HG03469 (cell line): ENCODE data around the gene TMEFF1.
"Not testable (repeated sequence)": the region's sequence is repeated elsewhere in the genome, so short reads cannot be mapped to it uniquely, and the experiment has no call there.

Experiments
- ATAC-seq: cut with Tn5 transposase; IDR thresholded peaks from one replicate; pipeline ENCODE4 v1.9.1; 2021; ENCODE audit warnings: mild to moderate bottlenecking, moderate library complexity, moderate number of reproducible peaks; ENCODE audit not compliant: unreplicated experiment

The TMEFF1 gene, protein sequence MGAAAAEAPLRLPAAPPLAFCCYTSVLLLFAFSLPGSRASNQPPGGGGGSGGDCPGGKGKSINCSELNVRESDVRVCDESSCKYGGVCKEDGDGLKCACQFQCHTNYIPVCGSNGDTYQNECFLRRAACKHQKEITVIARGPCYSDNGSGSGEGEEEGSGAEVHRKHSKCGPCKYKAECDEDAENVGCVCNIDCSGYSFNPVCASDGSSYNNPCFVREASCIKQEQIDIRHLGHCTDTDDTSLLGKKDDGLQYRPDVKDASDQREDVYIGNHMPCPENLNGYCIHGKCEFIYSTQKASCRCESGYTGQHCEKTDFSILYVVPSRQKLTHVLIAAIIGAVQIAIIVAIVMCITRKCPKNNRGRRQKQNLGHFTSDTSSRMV

DNA sequence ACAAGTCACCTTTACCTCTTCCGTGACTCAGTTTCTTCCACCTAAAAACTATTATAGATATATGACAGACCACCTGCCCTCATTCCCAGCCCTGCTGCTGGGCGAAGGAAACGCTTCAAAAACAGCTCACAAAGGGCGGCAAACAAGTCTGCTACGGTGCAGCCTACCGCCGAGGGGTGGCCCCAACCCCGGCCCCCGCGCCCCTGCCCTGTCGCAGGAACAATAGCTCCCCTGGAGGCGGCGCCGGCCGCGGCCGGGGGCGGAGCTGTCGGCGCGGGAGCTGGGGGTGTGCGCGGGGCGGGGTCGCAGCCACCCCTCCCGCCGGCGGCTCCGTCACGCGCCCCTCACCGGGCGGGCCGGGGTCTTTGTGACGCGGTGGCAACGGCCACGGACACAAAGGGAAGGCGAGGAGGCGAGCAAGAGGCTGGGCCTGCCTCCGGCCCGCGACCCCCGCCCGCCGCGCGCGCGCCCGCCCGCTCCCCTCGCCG is at the start of gene TMEFF1:
Gene TMEFF1, plus strand, starts transcription at position 362 of the 488 bp plus-strand sequence. CDS start 396 bp downstream, outside the sequence.
- ATAC-seq, result no peak

DNA sequence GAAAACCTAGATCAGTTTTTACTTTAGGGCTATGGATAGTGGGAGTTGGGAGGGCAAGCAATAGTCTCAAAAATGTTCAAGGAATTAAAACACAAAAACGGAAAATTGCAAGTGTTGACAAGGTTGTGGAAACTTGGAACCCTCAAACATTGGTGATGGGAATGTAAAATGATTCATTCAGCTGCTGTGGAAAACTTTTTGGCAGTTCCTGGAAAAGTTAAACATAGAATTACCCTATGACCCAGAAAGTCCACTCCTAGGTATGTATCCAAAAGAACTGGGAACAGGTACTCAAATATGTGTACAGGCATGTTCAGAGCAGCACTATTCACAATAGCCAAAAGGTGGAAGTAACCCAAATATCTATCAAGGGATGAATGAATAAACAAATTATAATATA is 47.2 kb upstream of the TMEFF1 start:
- ATAC-seq, result no peak

DNA sequence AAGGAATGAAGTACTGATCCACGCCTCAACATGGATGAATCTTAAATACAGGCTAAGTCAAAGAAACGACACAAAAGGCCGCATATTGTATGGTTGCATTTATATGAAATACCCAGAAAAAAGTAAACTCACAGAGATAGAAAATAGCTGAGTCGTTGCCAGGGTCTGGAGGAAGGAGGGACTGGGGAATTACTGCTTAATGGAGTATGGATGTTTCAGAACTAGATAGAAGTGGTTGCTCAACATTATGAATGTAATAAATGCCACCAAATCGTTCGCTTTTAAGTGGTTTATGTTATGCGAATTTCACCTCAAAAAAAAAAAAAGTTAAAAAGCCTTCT is 46.8 kb upstream of the TMEFF1 start:
- ATAC-seq, result no peak

DNA sequence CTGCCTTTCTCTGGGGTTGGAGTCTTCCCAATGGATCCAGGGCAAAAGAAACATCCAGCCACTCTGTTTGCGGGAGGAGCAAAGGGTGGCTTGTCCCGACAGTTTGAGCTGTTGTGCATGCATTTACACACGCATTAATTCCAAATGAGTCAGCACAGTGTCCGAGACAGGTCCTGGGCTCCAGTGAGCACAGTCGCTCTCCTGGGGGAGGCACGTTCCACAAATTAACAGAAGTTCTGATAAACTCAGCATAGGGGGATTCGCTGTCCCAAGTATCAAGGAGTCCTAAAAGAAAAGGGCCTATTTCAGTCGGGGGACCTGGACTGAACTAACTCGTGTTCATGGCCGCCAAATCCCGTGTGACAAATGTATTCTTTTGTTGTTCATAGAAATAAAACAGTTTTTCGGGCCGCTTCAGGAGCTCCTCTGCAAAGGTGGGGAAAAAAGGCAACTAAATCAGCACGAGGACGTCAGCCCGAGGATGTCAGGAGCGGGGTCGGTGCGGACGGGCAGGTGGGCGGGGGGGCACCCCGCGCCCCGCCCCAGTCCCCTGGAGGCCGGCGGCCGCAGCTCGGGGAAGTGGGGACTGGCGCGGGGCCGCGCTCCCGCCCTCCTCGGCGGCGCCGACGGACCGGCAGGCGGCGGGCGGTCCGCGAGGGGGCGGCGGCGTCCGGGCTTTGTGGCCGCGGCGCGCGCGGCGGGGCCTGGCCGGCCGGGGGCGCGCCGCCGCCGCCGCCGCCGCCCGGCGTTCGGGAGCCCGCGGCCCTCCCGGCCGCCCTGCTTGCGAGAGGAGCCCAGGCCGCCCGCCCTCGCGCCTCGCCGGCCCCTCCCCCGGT is 46.2 kb upstream of the TMEFF1 start, which contains the start of gene MSANTD3:
Gene MSANTD3, plus strand, starts transcription at position 614 of the 836 bp plus-strand sequence. CDS start 14,796 bp downstream, outside the sequence.
- ATAC-seq, result peak; percentile 46

DNA sequence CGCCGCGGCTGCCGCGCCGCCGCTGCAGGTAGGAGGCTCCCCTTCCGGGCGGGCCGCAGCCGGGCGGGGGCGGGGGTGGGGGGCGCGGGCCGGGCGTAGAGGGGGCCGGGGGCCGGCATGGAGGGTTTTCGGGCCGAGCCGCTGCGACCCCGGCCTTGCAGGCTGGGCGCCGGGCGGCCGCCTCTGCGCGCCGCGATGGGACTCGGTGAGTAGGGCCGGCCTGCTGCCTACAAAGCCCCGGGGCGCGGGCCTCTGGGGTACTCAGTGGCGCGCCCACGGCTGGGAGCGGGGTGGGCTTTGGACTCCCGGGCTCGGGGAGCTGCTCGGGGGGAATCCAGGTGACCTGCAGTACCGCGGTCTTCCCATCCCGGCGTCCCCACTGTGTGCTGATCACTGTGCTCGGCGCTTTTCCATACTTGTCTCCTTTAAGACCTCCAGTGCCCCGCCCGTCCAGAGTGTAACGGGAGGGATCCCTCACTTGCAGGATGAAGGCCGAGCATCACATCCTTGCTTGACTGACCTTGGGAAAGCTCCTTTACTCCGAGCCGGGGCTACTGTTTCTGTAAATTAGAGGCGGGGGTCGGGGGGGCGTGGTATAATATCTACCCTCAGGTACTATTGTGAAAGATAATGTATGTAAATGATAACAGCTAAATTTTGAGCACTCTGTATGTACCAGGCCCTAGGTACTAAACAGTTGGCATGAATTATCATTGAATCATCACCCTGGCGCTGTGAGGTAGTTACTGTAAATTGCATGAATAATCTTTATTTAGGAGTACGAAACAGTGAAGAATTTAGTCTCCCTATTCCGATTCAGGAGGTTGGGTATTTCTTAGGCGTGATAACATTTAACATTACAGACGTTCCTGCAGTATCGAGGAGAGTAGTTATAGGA is 45.3 kb upstream of the TMEFF1 start:
- ATAC-seq, result peak; percentile 38

DNA sequence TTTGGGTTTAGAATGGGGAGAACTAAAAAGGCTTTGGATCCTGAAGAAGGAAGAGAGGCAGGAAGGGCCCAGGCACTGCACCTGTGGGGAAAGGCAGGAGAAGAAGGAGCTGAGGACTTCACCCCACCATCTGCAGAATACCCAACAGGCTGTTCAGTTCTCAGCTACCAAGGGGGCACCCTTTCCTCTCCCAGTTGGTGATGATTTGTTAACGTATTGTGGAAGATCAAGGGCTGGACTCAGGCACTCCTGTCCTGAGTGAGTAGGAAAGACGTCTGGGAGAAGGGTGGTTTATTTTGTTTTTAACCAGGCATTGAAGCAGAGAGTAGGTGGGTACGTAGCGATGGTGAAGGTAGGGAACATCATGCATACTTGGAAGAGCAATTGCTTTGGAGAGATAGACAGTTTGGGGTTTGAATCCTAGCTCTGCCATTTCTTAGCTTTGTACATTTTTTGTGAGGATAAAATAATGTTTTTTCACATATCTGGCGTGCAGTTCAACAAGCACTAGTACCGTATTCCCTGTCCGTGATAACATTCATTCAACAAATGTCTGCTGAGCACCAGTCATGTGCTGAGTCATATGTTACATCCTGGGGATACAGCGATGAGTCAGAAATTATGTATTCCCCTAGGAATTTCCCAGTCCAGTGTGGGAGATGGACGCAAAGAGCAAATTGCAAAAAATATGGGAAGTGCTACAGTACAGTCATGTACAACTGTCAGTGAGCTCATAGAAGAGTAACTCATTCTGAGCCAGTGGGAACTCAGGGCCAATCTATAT is 43.9 kb upstream of the TMEFF1 start:
- no peak for ATAC-seq

DNA sequence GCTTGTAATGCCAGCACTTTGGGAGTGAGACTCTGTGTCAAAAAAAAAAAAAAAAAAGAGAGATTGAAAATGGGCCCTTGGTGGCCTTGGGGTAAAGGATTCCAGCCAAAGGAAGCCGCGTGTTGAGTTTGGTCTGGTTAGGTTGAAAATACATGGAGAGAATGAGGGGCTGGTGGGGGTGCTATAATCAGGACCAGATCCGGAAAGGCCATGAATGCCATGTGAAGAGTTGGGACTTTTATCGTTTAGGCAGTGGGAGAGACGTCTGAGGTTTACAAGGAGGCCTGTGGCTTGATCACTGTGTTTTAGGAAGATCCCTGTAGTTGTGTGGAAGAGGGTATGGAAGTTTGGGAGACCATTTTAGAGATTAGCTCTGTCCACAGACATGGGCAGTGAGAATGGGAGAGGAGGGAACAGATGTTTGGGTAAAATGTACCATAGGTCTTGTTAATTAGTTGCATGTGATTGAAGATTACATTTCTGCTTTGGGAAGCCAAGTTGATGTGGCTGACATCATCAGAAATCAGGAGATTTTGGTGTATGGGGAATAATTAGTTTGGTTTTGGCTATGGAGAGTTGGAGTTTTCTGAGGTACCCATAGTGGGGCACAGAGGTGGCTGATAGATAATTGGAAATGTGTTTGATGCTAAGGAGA is 42.5 kb upstream of the TMEFF1 start:
- no peak for ATAC-seq

DNA sequence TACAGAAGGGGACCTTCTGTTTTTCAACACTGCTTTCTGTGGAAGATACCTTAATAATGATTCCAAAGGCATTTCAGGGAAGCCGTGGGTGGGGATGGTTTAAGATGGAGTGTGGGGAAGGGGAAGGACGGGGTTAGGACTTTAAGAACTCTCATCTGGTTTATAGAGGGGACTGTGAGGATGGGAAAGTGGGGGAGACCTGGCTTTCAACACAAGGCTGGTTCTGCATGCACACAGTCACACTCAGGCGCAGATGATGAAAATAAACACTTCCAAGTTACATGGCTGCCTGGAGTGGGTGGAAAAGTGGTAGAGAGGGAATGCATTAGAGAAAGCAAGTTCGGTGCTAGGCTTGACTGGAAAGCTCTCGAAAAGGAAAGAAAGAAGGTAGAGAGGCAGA is 41.1 kb upstream of the TMEFF1 start:
- ATAC-seq, result no peak

DNA sequence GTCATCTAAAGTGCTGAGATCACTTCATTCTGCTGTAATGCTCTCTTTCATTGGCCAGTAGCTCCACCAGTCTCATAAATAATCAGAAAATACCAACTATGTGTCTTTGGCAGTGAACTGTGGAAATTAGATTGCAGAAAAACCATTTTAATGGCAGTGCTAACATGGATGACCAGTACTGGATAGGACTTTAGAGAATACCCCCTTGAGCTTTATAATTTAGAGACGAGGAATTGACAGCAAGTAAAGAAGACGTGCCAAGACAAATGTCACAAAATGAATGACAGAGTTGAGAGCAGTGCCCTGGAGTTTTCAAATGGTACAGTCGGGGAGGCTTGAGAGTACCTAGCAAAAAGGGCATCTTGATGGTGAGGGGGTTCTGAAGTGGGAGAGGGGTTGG is 40.2 kb upstream of the TMEFF1 start:
- ATAC-seq, result no peak

DNA sequence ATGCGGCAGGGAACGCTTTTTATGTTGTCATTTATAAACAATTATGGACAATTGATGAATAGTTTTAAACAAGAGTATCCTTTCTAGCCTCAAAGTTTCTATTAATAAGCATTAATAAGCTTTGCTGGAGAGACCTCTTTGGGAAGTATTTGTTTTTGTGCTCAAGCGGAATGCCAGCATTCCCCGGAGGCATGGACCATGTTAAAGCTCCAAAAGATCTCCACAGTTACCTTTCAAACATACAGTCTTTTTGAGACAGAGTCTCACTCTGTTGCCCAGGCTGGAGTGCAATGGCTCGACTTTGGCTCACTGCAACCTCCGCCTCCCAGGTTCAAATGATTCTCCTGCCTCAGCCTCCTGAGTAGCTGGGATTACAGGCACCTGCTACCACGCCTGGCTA is 36.4 kb upstream of the TMEFF1 start:
- ATAC-seq, result no peak

DNA sequence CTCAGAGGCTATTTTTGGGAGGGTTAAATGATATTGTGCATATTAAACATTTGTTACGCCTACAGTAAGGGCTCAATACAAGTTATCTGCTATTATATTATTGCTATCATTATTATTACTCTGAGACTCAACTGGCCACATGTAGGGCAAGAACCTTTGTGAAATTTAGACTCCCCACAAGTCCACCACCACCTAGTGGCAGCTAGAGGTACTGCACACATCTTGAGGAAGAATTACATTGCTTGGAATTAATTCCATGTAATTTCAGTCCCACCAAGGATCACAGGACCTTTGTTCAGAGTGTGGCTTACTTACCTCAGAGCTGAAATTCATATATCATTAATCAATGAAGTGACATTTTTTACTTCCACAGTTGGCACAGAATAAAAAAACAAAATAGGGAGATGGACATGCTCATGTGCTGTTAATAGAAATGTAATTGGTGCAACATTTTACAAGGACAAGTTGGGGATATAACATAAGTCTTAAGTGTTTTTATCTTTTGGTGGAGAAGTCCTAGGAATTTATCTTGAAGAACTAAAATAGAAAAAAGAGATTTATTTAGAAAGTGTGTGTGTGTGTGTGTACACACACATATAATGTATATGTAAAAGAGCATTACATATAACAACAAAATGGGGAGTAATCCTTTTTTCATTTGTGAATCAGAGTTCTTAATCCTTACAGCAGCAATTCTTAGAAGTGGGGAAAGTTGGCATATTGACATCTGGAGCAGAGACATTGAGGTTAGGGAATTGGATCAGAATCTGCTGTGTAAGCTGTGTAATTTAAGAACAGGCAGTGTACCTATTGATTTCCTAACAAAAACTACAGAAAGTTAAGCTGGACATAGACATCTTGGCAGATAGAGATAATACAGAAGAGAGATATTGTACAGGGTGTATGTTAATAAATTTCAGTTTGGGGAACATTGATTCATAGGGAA is 34.8 kb upstream of the TMEFF1 start:
- ATAC-seq, result peak; percentile 64

DNA sequence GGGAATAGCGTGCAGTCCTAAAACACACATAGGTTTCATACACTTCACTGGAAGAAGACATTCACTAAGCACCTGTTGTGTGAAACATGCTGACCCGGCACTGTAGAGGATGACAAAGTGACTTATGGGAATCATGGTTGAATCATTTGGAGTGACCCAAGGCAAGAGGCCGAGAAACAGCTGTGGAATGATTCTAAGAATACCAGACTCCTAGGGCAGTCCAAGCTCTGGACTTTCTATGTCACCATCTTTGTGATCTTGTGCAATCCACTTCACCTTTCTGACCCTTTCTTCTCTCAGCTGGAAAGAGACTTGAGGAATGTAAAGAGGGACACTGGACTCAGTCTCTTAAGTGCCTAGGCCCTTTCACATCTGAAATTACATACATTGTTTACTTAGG is 32.9 kb upstream of the TMEFF1 start:
- ATAC-seq, result no peak

DNA sequence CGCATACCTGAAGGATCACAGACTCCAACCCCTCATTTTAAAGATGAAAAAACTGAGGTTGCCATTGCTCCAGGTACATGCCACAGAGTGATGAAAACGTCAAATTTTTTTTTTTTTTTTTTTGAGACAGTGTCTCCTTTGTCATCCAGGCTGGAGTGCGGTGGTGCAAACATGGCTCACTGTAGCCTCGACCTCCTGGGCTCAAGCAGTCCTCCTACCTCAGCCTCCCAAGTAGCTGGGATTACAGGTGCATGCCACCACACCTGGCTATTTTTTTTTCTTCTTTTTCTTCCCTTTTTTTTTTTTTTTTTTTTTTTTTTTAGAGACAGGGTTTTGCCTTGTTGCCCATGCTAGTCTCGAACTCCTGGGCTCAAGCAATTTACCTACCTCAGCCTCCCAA is 32.5 kb upstream of the TMEFF1 start:
- ATAC-seq, result not testable (repeated sequence)

DNA sequence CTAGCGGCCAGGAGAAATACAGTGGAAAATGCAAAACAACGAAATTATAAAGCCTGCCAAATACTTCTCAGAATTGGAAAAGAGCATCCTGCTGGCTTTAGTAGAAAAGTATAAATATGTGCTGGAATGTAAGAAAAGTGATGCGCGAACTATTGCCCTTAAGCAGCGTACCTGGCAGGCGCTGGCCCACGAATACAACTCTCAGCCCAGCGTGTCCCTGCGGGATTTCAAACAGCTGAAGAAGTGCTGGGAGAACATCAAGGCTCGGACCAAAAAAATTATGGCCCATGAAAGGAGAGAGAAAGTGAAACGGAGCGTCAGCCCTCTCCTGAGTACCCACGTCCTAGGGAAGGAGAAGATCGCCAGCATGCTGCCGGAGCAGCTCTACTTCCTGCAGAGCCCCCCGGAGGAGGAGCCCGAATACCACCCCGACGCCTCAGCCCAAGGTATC is 31.0 kb upstream of the TMEFF1 start:
- ATAC-seq, result no peak

DNA sequence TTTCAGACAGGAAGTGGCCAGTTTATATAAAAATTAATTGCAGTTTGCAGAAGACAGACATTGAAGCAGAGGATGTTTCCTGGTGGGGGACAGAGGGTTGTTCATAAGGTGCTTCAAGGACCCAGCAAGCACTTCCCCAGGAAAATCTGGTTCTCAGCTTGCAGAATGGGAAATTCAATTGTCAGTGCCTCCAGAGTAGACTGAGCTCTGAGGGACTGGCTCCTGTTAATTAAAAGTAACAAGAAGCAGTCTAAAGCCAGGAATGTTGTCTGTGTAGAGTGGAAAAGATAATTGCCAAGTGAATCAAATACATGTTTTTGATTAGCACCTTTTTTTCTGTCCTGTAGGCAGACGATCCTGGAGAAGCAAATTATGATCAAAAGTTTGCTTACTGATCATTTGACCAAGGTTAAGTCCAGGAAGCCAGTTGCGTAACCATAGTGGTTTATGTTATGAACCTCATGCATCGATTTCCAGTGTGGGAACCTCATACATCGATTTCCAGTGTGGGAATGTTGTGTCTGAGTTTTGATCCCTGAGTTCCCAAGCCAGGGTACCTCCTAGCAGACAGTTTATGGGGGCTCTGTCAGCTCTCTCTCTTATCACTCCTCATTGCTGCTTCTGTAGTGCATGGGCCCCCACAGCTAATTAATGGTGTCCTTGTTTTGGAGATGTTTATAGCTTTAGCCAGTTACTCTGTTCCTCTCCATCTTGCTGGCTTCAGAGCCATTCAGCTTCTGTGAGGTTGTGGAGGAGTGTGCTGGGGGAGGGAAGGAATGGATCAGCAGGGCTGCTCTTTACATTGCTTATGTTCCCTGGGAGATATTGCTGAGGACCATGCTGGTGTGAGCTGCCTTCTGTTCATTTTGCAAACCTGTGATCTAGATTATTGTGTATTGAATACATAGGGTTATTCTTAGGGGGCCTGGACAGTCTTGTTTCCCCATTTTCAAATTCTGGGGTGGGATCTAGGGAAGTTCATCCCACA is 28.9 kb upstream of the TMEFF1 start:
- ATAC-seq, result no peak

DNA sequence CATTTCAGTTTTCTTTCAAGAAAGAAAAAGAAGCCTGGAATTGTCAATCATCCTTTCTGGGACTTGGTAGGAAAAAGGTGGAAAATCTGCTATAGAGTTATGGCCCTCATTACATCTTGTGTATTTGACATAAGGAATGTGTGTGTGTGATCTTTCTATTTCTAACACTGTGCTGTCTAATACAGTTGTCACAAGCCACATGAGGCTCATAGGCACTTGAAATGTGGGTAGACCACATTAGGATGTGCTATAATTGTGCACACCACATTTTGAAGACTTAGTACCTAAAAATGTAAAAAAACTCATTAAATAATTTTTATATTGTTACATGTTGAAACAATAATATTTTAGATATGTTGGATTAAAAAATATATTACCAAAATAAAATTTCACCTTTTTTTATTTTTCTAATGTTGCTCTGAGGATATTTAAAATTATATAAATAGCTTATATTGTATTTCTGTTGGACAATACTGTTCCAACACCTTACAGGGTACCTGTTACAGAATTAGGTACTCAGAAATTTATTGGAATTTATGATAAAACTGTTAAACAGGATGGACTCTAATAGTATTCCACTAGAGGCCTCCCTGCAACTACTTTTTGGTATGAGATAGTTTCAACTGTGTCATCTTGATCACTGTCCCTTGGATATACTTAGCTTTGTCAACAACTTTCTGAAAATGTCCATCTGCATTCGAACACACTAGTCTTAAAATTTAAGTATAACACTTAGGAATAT is 27.6 kb upstream of the TMEFF1 start:
- ATAC-seq, result no peak
